ENCODE measurements around the gene VIPR2. TPM values are rescaled to one million over a fixed set of nuclear protein-coding genes. Genes with fewer than 3 reads are reported as not detected.

Gene VIPR2
- total RNA-seq, 4 donors from 2014 or later: 0.59 to 0.64 (median 0.60) TPM; not detected in 1

- no peak overlapping the region for H3K27ac ChIP-seq
- H3K9me3 ChIP-seq: no peaks in the 10 kb centered on the region
- 54% methylated on average over 18 of the region's 22 CpGs for WGBS
- H3K36me3 ChIP-seq: no peaks in the 10 kb centered on the region
- peaks cover 11% of the 10 kb centered on the region for H3K27me3 ChIP-seq
- H3K4me3 ChIP-seq: peak overlapping the region; percentile 40
- DNase-seq (ENCODE audit: low spot score in 2 of 2): peak; percentile 37 to 49
- peaks cover 22% of the 10 kb centered on the region for H3K4me1 ChIP-seq
- no peak for TF ChIP-seq POLR2AphosphoS5 (IDR thresholded peaks at IDR 0.05)
- no peak for TF ChIP-seq POLR2A (IDR thresholded peaks at IDR 0.05)
- no peak for TF ChIP-seq EP300 (IDR thresholded peaks at IDR 0.05)
- TF ChIP-seq CTCF (IDR thresholded peaks at IDR 0.05): no peak
Measured at GRCh38 chr7:159027056-159027788, 117.4 kb downstream of the VIPR2 start.

- no peaks in the 10 kb centered on the region for H3K9me3 ChIP-seq
- no peak overlapping the region for H3K27ac ChIP-seq
- H3K27me3 ChIP-seq: peaks cover 11% of the 10 kb centered on the region
- no peaks in the 10 kb centered on the region for H3K36me3 ChIP-seq
- H3K4me3 ChIP-seq: no peak overlapping the region
- DNase-seq (ENCODE audit: low spot score in 2 of 2): peak; percentile 32 to 64
- peaks cover 22% of the 10 kb centered on the region for H3K4me1 ChIP-seq
- WGBS: 80% methylated on average over 33 of the region's 33 CpGs
- TF ChIP-seq POLR2AphosphoS5 (IDR thresholded peaks at IDR 0.05): no peak
- no peak for TF ChIP-seq EP300 (IDR thresholded peaks at IDR 0.05)
- no peak for TF ChIP-seq POLR2A (IDR thresholded peaks at IDR 0.05)
- no peak for TF ChIP-seq CTCF (IDR thresholded peaks at IDR 0.05)
Measured at GRCh38 chr7:159026271-159027055, 118.2 kb downstream of the VIPR2 start.

- H3K4me1 ChIP-seq: peaks cover 12% of the 10 kb centered on the region
- no peak overlapping the region for H3K27ac ChIP-seq
- no peaks in the 10 kb centered on the region for H3K9me3 ChIP-seq
- peak; percentile 39 to 67 for DNase-seq (ENCODE audit: low spot score in 2 of 2)
- TF ChIP-seq CTCF (IDR thresholded peaks at IDR 0.05): no peak
- TF ChIP-seq EP300 (IDR thresholded peaks at IDR 0.05): no peak
- no peak for TF ChIP-seq POLR2A (IDR thresholded peaks at IDR 0.05)
- no peak for TF ChIP-seq POLR2AphosphoS5 (IDR thresholded peaks at IDR 0.05)
- WGBS: 86% methylated on average over 20 of the region's 20 CpGs
- no peak overlapping the region for H3K4me3 ChIP-seq
- peaks cover 11% of the 10 kb centered on the region for H3K27me3 ChIP-seq
- no peaks in the 10 kb centered on the region for H3K36me3 ChIP-seq
Measured at GRCh38 chr7:159025161-159025779, 119.4 kb downstream of the VIPR2 start.

- Histone ChIP-seq H3K4me3 (no peak overlapping the region), H3K27me3 (peaks cover 10% of the 10 kb centered on the region), H3K36me3 (no peaks in the 10 kb centered on the region), H3K4me1 (peaks cover 11% of the 10 kb centered on the region), H3K27ac (no peak overlapping the region), H3K9me3 (no peaks in the 10 kb centered on the region)
- WGBS: 91% methylated on average over 32 of the region's 48 CpGs
- TF ChIP-seq POLR2A (IDR thresholded peaks at IDR 0.05): no peak
- TF ChIP-seq EP300 (IDR thresholded peaks at IDR 0.05): no peak
- no peak for TF ChIP-seq POLR2AphosphoS5 (IDR thresholded peaks at IDR 0.05)
- no peak for TF ChIP-seq CTCF (IDR thresholded peaks at IDR 0.05)
- DNase-seq (ENCODE audit: low spot score in 2 of 2): peak; percentile 52 to 57
Measured at GRCh38 chr7:159024280-159024951, 120.3 kb downstream of the VIPR2 start.

Data from suprapubic skin (tissue), 4 donors.